ENCODE data around the gene NDUFS8. TPM values are rescaled to one million over a fixed set of nuclear protein-coding genes. Genes with fewer than 3 reads are reported as not detected.

NDUFS8 gene
- total and polyA plus RNA-seq, 2 of the 13 experiments (the other 11 are each of a cell fraction or from before 2014, with no cell fraction given), result 96.7 to 158 TPM

DNA sequence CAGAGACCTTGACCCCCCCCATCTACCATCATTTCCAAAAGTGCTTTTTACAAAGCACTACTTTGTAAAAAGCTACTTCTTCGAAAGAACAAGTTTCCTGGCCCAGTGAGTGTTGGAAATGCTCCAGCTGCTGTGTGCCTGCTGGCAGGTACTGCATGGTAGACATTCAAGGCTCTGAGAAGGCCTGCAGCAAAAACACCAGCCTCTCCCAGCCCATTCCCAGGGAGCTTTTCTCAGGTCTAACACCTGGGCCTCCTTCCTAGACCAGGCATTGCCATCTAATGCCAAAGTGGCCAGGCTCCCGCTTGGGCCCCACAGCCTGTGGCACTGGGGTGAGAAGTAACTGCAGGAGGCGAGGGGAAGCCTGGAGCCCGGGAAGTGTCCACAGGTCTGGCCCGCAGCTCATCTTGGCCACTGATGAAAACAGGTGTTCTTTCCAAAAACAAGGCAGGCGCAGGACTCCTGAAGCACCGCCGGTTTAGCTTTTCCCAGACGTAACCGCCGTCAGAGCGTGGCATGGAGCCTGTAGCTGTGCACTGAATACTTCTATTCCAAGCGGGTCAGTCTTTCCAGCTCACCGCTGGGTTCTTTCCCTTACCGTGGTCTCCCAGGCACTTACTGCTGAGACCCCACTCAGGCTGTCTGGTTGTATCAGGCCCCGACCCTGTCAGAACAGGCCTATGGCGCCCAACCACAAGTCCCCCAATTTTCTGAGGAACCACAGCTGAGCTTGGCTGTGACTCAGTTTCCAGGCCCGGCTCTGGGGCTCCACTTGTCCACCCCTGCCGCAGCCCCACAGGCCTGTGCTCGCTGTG lies 7.1 kb downstream of the NDUFS8 start (continued):
- peak; percentile 86 for TF ChIP-seq ASH2L (IDR thresholded peaks at IDR 0.05; ENCODE audit: insufficient read length, low read depth, low read length)
- TF ChIP-seq ZNF782 (CRISPR knock-in tag; IDR thresholded peaks at IDR 0.05; ENCODE audit: borderline replicate concordance), result no peak
- TF ChIP-seq ZNF619 (CRISPR knock-in tag; IDR thresholded peaks at IDR 0.05), result 0 out of 2 replicates have a peak, but pooled peaks have one; percentile 6
- 0 out of 2 replicates have a peak, but pooled peaks have one; percentile 1 for TF ChIP-seq ZNF547 (CRISPR knock-in tag; IDR thresholded peaks at IDR 0.05)
- TF ChIP-seq ZSCAN29 (CRISPR knock-in tag; conservative IDR thresholded peaks at IDR 0.05), result no peak
- no peak for TF ChIP-seq ZKSCAN1 (IDR thresholded peaks at IDR 0.05; ENCODE audit: low read length)
- TF ChIP-seq GATA4 (IDR thresholded peaks at IDR 0.05; ENCODE audit: borderline replicate concordance, low read depth), result no peak
- TF ChIP-seq GABPB1 (CRISPR knock-in tag; IDR thresholded peaks at IDR 0.05), result no peak
- TF ChIP-seq SIN3B (IDR thresholded peaks at IDR 0.05; ENCODE audit: low read length), result no peak
- TF ChIP-seq, protein P1, sequence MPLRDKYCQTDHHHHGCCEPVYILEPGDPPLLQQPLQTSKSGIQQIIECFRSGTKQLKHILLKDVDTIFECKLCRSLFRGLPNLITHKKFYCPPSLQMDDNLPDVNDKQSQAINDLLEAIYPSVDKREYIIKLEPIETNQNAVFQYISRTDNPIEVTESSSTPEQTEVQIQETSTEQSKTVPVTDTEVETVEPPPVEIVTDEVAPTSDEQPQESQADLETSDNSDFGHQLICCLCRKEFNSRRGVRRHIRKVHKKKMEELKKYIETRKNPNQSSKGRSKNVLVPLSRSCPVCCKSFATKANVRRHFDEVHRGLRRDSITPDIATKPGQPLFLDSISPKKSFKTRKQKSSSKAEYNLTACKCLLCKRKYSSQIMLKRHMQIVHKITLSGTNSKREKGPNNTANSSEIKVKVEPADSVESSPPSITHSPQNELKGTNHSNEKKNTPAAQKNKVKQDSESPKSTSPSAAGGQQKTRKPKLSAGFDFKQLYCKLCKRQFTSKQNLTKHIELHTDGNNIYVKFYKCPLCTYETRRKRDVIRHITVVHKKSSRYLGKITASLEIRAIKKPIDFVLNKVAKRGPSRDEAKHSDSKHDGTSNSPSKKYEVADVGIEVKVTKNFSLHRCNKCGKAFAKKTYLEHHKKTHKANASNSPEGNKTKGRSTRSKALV (CRISPR knock-in tag; IDR thresholded peaks at IDR 0.05), result no peak
- TF ChIP-seq, protein P2, sequence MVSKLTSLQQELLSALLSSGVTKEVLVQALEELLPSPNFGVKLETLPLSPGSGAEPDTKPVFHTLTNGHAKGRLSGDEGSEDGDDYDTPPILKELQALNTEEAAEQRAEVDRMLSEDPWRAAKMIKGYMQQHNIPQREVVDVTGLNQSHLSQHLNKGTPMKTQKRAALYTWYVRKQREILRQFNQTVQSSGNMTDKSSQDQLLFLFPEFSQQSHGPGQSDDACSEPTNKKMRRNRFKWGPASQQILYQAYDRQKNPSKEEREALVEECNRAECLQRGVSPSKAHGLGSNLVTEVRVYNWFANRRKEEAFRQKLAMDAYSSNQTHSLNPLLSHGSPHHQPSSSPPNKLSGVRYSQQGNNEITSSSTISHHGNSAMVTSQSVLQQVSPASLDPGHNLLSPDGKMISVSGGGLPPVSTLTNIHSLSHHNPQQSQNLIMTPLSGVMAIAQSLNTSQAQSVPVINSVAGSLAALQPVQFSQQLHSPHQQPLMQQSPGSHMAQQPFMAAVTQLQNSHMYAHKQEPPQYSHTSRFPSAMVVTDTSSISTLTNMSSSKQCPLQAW (CRISPR knock-in tag; IDR thresholded peaks at IDR 0.05), result no peak
- no peak for TF ChIP-seq ZNF138 (CRISPR knock-in tag; IDR thresholded peaks at IDR 0.05; ENCODE audit: low read depth)
- TF ChIP-seq ZNF256 (CRISPR knock-in tag; conservative IDR thresholded peaks at IDR 0.05), result no peak
- no peak for TF ChIP-seq PHF21A (CRISPR knock-in tag; IDR thresholded peaks at IDR 0.05)
- TF ChIP-seq RFXANK (CRISPR knock-in tag; IDR thresholded peaks at IDR 0.05), result no peak
- no peak for TF ChIP-seq ZNF510 (CRISPR knock-in tag; IDR thresholded peaks at IDR 0.05; ENCODE audit: low read depth)
- no peak for TF ChIP-seq JUNB (CRISPR knock-in tag; IDR thresholded peaks at IDR 0.05; ENCODE audit: borderline replicate concordance)
- no peak for TF ChIP-seq ZNF564 (CRISPR knock-in tag; IDR thresholded peaks at IDR 0.05)
- peak; percentile 37; the same call in 1 of the 2 replicates for TF ChIP-seq BCL6 (CRISPR knock-in tag; IDR thresholded peaks at IDR 0.05)
- 0 out of 2 replicates have a peak, but pooled peaks have one; percentile 14 for TF ChIP-seq NFE2L1 (CRISPR knock-in tag; IDR thresholded peaks at IDR 0.05; ENCODE audit: borderline replicate concordance)
- no peak for TF ChIP-seq KMT2B (CRISPR knock-in tag; IDR thresholded peaks at IDR 0.05)
- TF ChIP-seq BRCA1 (CRISPR knock-in tag; IDR thresholded peaks at IDR 0.05), result no peak; the same call in 1 of the 2 replicates
- TF ChIP-seq MLLT10 (CRISPR knock-in tag; IDR thresholded peaks at IDR 0.05), result no peak
- TF ChIP-seq PLSCR1 (CRISPR knock-in tag; IDR thresholded peaks at IDR 0.05; ENCODE audit: borderline replicate concordance), result no peak
- TF ChIP-seq TCF7 (IDR thresholded peaks at IDR 0.05; ENCODE audit: low read depth), result no peak
- TF ChIP-seq CENPT (CRISPR knock-in tag; IDR thresholded peaks at IDR 0.05; ENCODE audit: low read depth), result no peak
- TF ChIP-seq XBP1 (CRISPR knock-in tag; IDR thresholded peaks at IDR 0.05), result no peak
- TF ChIP-seq ISX (CRISPR knock-in tag; conservative IDR thresholded peaks at IDR 0.05), result no peak
- TF ChIP-seq POLR2A (IDR thresholded peaks at IDR 0.05; ENCODE audit: insufficient read depth in 1 of 2, low read depth in 2 of 2, low read length in 2 of 2), result peak in 1 of 2 experiments; percentile 71; a peak in 1 of 4 replicates
- TF ChIP-seq ELF3 (CRISPR knock-in tag; IDR thresholded peaks at IDR 0.05), result no peak
